GM12878 (cell line): Measurements from ENCODE around the gene DNAJC5. TPM values are rescaled to one million over a fixed set of nuclear protein-coding genes. Genes with fewer than 3 reads are reported as not detected.

Experiments used
- ATAC-seq: fragments of 200-7000 bp; cut with Tn5 transposase; 3 replicates; pipeline ENCODE4 v1.9.1; 2020; ENCODE audit warnings: mild to moderate bottlenecking, moderate library complexity
- BruUV-seq: library from RNA; stranded (reverse); fragments of 400-500 nt; replicated peaks from 2 replicates; lab custom pipeline; 2021; lab: Mats Ljungman, UMichigan
- CTCF ChIA-PET: fragments of 300-600 bp; sonication (Branson Sonifier 250); formaldehyde crosslinking; extraction: SDS; loops from one replicate; lab custom pipeline; 2021; ENCODE audit warnings: inconsistent platforms; lab: Yijun Ruan, JAX
- POLR2A ChIA-PET: fragments of 350-600 bp; formaldehyde crosslinking; extraction: SDS; loops from one replicate; lab custom pipeline; 2021; ENCODE audit warnings: inconsistent platforms; lab: Charles Lee
- RAD21 ChIA-PET: fragments of 300-600 bp; sonication (Branson Sonifier 250); formaldehyde crosslinking; loops from one replicate; lab custom pipeline; 2023; ENCODE audit warnings: antibody characterized with exemption; ENCODE audit not compliant: unreplicated experiment; lab: Charles Lee
- SMC1A ChIA-PET: fragments of 300-600 bp; sonication (Branson Sonifier 250); formaldehyde crosslinking; loops from one replicate; lab custom pipeline; 2023; ENCODE audit not compliant: unreplicated experiment, uncharacterized antibody; lab: Charles Lee
- DNase-seq: peaks from one replicate; pipeline ENCODE4 v3.0.0-alpha.2; 2011; ENCODE audit warnings: low read depth, low spot score
- FAIRE-seq: peaks from 3 replicates; lab custom pipeline; 2011; peaks lifted over from hg19 to GRCh38; lab: Jason Lieb, UNC
- H2AFZ ChIP-seq: 2 replicates; pipeline ENCODE4 v1.6.0; 2011; ENCODE audit warnings: low read depth, low read length, control low read depth; ENCODE audit not compliant: control insufficient read depth
- H3K27ac ChIP-seq: 2 replicates; pipeline ENCODE4 v1.5.1; 2011; ENCODE audit warnings: control low read depth; ENCODE audit not compliant: control insufficient read depth, insufficient read depth
- H3K27me3 ChIP-seq, 2 experiments: replicated peaks in 1 of 2; 2 replicates each; pipeline versions ENCODE4 v1.6.0 to v1.6.1; 2011; ENCODE audit warnings: low read length in 1 of 2; ENCODE audit not compliant: control insufficient read depth in 2 of 2, insufficient read depth in 2 of 2
- H3K36me3 ChIP-seq, 2 experiments: 2 replicates each; pipeline ENCODE4 v1.5.1; 2011; ENCODE audit warnings: low read length in 1 of 2; ENCODE audit not compliant: control insufficient read depth in 2 of 2, insufficient read depth in 2 of 2
- H3K4me1 ChIP-seq: 2 replicates; pipeline ENCODE4 v1.6.1; 2011; ENCODE audit warnings: mild to moderate bottlenecking, low read length, moderate library complexity, mixed read lengths; ENCODE audit not compliant: control insufficient read depth, insufficient read depth
- H3K4me2 ChIP-seq: 2 replicates; pipeline ENCODE4 v1.6.0; 2011; ENCODE audit warnings: control low read depth; ENCODE audit not compliant: control insufficient read depth, insufficient read depth
- H3K4me3 ChIP-seq: fragments of 200-600 bp; sonication (generic); 2 replicates; pipeline ENCODE4 v1.5.1; 2016
- H3K79me2 ChIP-seq: 2 replicates; pipeline ENCODE4 v1.6.0; 2011; ENCODE audit warnings: low read length; ENCODE audit not compliant: control insufficient read depth, insufficient read depth
- H3K9ac ChIP-seq: 2 replicates; pipeline ENCODE4 v1.8.0; 2011; ENCODE audit warnings: low read length, control low read depth, mixed read lengths; ENCODE audit not compliant: control insufficient read depth, insufficient read depth
- H3K9me3 ChIP-seq: replicated peaks from 3 replicates; pipeline ENCODE4 v1.5.1; 2011; ENCODE audit warnings: mild to moderate bottlenecking, low read length; ENCODE audit not compliant: control insufficient read depth, insufficient read depth
- H4K20me1 ChIP-seq: 2 replicates; pipeline ENCODE4 v1.6.0; 2011; ENCODE audit not compliant: control insufficient read depth, insufficient read depth
- EED ChIP-seq: sonication (generic); IDR thresholded peaks from 2 replicates; pipeline ENCODE4 v1.6.1; 2016; ENCODE audit warnings: antibody characterized with exemption, low read depth
- EP300 ChIP-seq, 2 experiments: fragments of 150-350 bp in 1 of 2; IDR thresholded peaks; 2 replicates each; pipeline ENCODE4 v1.6.1; 2011 to 2012; ENCODE audit warnings: low read depth in 2 of 2, low read length in 2 of 2, borderline replicate concordance in 1 of 2, improper control_type of control experiment in 1 of 2, inconsistent platforms in 1 of 2; ENCODE audit not compliant: control insufficient read depth in 1 of 2
- ETV6 ChIP-seq, 2 experiments: fragments of 450-650 bp in 1 of 2; IDR thresholded peaks in 1 of 2; conservative IDR thresholded peaks in 1 of 2; 2 replicates each; pipeline ENCODE4 v1.6.1; 2014; ENCODE audit warnings: antibody characterized with exemption in 1 of 2, borderline replicate concordance in 1 of 2, low read depth in 1 of 2, mild to moderate bottlenecking in 1 of 2, moderate library complexity in 1 of 2
- FOXK2 ChIP-seq: fragments of 450-650 bp; IDR thresholded peaks from 2 replicates; pipeline ENCODE4 v1.6.1; 2017; ENCODE audit warnings: mild to moderate bottlenecking, moderate library complexity
- JUNB ChIP-seq: IDR thresholded peaks from 2 replicates; pipeline ENCODE4 v1.6.1; 2016; ENCODE audit warnings: antibody characterized with exemption, mild to moderate bottlenecking
- KLF5 ChIP-seq: fragments of 450-650 bp; IDR thresholded peaks from 2 replicates; pipeline ENCODE4 v1.6.1; 2014; ENCODE audit warnings: mild to moderate bottlenecking; ENCODE audit not compliant: partially characterized antibody
- NR2F1 ChIP-seq: fragments of 450-650 bp; conservative IDR thresholded peaks from 2 replicates; pipeline ENCODE4 v1.6.1; 2017; ENCODE audit warnings: mild to moderate bottlenecking
- POLR2AphosphoS2 ChIP-seq: IDR thresholded peaks from 2 replicates; pipeline ENCODE4 v1.6.1; 2011; ENCODE audit warnings: low read depth, mild to moderate bottlenecking, low read length, improper control_type of control experiment, moderate library complexity
- RAD51 ChIP-seq: fragments of 450-650 bp; IDR thresholded peaks from 2 replicates; pipeline ENCODE4 v1.6.1; 2016; ENCODE audit warnings: moderate library complexity, mild to moderate bottlenecking, inconsistent platforms
- STAT3 ChIP-seq: IDR thresholded peaks from 2 replicates; pipeline ENCODE4 v1.6.1; 2011; ENCODE audit warnings: low read depth, low read length, improper control_type of control experiment
- SUPT20H ChIP-seq: IDR thresholded peaks from 2 replicates; pipeline ENCODE4 v1.6.1; 2011; ENCODE audit warnings: low read depth, mild to moderate bottlenecking, low read length, moderate library complexity, borderline replicate concordance; ENCODE audit not compliant: control insufficient read depth
- TCF7 ChIP-seq: IDR thresholded peaks from 2 replicates; pipeline ENCODE4 v1.6.1; 2014; ENCODE audit warnings: antibody characterized with exemption, borderline replicate concordance
- YBX1 ChIP-seq: fragments of 450-650 bp; IDR thresholded peaks from 2 replicates; pipeline ENCODE4 v1.6.1; 2016; ENCODE audit warnings: antibody characterized with exemption
- ZNF24 ChIP-seq: fragments of 450-650 bp; IDR thresholded peaks from 2 replicates; pipeline ENCODE4 v1.6.1; 2017; ENCODE audit warnings: antibody characterized with exemption, mild to moderate bottlenecking
- ZSCAN29 ChIP-seq: fragments of 450-650 bp; IDR thresholded peaks from 2 replicates; pipeline ENCODE4 v1.6.1; 2017; ENCODE audit warnings: mild to moderate bottlenecking, moderate library complexity
- ZZZ3 ChIP-seq: IDR thresholded peaks from 2 replicates; pipeline ENCODE4 v1.6.1; 2011; ENCODE audit warnings: low read depth; ENCODE audit not compliant: control insufficient read depth, insufficient read length
- WGBS: methylation state at CpG from one replicate; pipeline ENCODE4 v1.1.6; 2016; ENCODE audit warnings: low lambda C conversion rate; ENCODE audit not compliant: insufficient replicate concordance, insufficient coverage; ENCODE audit errors: missing lambda C conversion rate; 5-methylcytosine and 5-hydroxymethylcytosine counted together
- in situ Hi-C: fragments of 300-500 bp; cut with MboI; formaldehyde crosslinking; loops from 9 replicates; pipeline ENCODE4 v1.14.3; 2018; ENCODE audit warnings: mixed read lengths
- intact Hi-C: fragments of 100-400 bp; cut with micrococcal nuclease; formaldehyde crosslinking; loops from one replicate; pipeline ENCODE4 v1.14.2; 2022; ENCODE audit not compliant: unreplicated experiment
- polyA plus RNA-seq, 11 experiments: library from polyadenylated mRNA; depleted of rRNA in 4 of 11; unstranded in 6 of 11; stranded (reverse) in 5 of 11; fragments of >200 nt; fragmentation: Nextera tagmentation in 4 of 11; fragmentation: Illumina TruSeq in 1 of 11; extraction: Ambion mirVana in 4 of 11; extraction: Trizol in 1 of 11; gene quantifications; 1 replicate in 1 of 11; 2 replicates in 10 of 11; pipeline versions ENCODE4 v1.2.1 to v1.2.3, GENCODE V29; 2011 to 2016; ENCODE audit warnings: inconsistent platforms in 2 of 11, missing spikeins in 2 of 11, low read depth in 1 of 11
- total RNA-seq, 4 experiments: library from RNA; depleted of rRNA in 3 of 4; stranded (reverse); fragments of >200 nt in 3 of 4; fragmentation: Illumina TruSeq in 1 of 4; extraction: Trizol in 1 of 4; gene quantifications; 2 replicates each; pipeline versions ENCODE4 v1.2.1 to v1.2.3, GENCODE V29; 2013 to 2021
- TF ChIP-seq, protein P1 (sequence below): IDR thresholded peaks from 2 replicates; pipeline ENCODE4 v1.6.1; 2011; ENCODE audit warnings: borderline replicate concordance, low read depth, mild to moderate bottlenecking, moderate library complexity, low read length; ENCODE audit not compliant: insufficient read depth, poor library complexity, severe bottlenecking
- TF ChIP-seq, protein P2 (sequence below): fragments of 150-350 bp; IDR thresholded peaks from 2 replicates; pipeline ENCODE4 v1.6.1; 2014; ENCODE audit warnings: mild to moderate bottlenecking, low read depth, low read length
- TF ChIP-seq, protein P3 (sequence below): fragments of 450-650 bp; conservative IDR thresholded peaks from 2 replicates; pipeline ENCODE4 v1.6.1; 2017; ENCODE audit warnings: mild to moderate bottlenecking, moderate library complexity

Gene DNAJC5
- total and polyA plus RNA-seq, 10 of the 15 experiments (the other 5 are each of a cell fraction or from before 2014, with no cell fraction given) = 0.69 to 36.8 (median 17.0) TPM

DNA sequence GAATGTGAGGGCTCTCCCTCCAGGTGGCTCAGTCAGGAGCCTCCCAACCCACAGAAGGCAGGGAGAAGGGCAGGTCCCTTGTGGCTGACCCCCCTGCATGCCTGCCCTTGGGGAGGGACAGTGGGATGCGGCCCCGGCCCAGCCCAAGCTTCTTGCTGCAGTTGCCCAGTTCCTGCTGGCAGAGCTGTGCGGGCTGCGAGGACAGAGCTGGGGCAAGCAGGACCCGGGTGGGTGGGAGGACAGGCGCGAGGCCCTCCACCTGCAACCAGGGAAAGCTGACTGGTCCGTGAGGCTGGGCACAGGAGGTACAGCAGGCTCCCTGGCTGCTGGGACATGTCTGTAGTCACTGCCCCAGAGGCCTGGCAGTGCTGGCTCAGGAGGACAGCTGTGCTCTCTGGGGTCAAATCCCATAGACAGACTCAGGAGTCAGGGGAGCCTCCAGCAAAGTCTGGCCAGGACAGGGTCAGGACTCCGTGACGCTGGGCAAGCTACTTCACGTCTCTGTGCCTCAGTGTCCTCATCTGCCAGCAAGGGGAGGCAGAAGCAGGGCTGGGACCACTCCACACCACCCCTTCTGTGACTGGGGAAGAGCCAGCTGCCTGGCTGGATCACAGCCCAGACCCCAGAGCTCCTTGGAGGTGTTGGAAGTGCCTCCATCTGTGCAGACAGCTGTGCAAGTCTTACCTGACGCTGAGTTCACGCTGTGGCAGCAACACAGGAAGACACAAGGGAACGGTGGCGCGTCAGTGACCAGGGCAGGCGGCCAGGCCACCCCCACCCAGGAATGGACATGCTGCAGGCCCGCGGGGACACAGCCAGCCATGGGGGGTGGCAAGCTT lies 48.3 kb downstream of the DNAJC5 start:
- ATAC-seq = no peak
- ChIA-PET CTCF (no interaction called here), RAD21 (no interaction called here), POLR2A (no interaction called here), SMC1A (no interaction called here)
- Histone ChIP-seq H3K27ac (no peak overlapping the region), H3K27me3 (no peaks in the 10 kb centered on the region), H3K79me2 (peaks cover 9% of the 10 kb centered on the region), H3K36me3 (peaks cover 17 to 47% of the 10 kb centered on the region in 2 experiments; a peak in 3 of 4 replicates), H2AFZ (no peak overlapping the region), H3K4me3 (no peak overlapping the region), H3K4me2 (no peak overlapping the region), H4K20me1 (no peaks in the 10 kb centered on the region), H3K9me3 (no peaks in the 10 kb centered on the region; the same call in 2 of the 3 replicates), H3K4me1 (peaks cover 10% of the 10 kb centered on the region), H3K9ac (no peak overlapping the region)
- BruUV-seq = no TSS peak
- TF ChIP-seq, protein P1, sequence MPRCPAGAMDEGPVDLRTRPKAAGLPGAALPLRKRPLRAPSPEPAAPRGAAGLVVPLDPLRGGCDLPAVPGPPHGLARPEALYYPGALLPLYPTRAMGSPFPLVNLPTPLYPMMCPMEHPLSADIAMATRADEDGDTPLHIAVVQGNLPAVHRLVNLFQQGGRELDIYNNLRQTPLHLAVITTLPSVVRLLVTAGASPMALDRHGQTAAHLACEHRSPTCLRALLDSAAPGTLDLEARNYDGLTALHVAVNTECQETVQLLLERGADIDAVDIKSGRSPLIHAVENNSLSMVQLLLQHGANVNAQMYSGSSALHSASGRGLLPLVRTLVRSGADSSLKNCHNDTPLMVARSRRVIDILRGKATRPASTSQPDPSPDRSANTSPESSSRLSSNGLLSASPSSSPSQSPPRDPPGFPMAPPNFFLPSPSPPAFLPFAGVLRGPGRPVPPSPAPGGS = no peak
- no peak for TF ChIP-seq KLF5
- no peak for TF ChIP-seq TCF7
- TF ChIP-seq EP300 (IDR thresholded peaks at IDR 0.05; ENCODE audit: borderline replicate concordance in 1 of 2, control insufficient read depth in 1 of 2, low read depth in 2 of 2, low read length in 2 of 2) = no peak
- no peak for TF ChIP-seq ZSCAN29
- no peak for TF ChIP-seq ETV6 (conservative IDR thresholded peaks at IDR 0.05 in 1 of 2, IDR thresholded peaks at IDR 0.05 in 1 of 2; ENCODE audit: borderline replicate concordance in 1 of 2, low read depth in 1 of 2)
- no peak for TF ChIP-seq FOXK2
- no peak for TF ChIP-seq SUPT20H
- TF ChIP-seq ZZZ3 = no peak
- TF ChIP-seq, protein P2, sequence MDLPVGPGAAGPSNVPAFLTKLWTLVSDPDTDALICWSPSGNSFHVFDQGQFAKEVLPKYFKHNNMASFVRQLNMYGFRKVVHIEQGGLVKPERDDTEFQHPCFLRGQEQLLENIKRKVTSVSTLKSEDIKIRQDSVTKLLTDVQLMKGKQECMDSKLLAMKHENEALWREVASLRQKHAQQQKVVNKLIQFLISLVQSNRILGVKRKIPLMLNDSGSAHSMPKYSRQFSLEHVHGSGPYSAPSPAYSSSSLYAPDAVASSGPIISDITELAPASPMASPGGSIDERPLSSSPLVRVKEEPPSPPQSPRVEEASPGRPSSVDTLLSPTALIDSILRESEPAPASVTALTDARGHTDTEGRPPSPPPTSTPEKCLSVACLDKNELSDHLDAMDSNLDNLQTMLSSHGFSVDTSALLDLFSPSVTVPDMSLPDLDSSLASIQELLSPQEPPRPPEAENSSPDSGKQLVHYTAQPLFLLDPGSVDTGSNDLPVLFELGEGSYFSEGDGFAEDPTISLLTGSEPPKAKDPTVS = no peak
- TF ChIP-seq JUNB = no peak
- no peak for TF ChIP-seq YBX1
- TF ChIP-seq EED = no peak
- TF ChIP-seq POLR2AphosphoS2 = no peak
- no peak for TF ChIP-seq ZNF24
- no peak for TF ChIP-seq STAT3
- no peak for TF ChIP-seq RAD51
- TF ChIP-seq, protein P3, sequence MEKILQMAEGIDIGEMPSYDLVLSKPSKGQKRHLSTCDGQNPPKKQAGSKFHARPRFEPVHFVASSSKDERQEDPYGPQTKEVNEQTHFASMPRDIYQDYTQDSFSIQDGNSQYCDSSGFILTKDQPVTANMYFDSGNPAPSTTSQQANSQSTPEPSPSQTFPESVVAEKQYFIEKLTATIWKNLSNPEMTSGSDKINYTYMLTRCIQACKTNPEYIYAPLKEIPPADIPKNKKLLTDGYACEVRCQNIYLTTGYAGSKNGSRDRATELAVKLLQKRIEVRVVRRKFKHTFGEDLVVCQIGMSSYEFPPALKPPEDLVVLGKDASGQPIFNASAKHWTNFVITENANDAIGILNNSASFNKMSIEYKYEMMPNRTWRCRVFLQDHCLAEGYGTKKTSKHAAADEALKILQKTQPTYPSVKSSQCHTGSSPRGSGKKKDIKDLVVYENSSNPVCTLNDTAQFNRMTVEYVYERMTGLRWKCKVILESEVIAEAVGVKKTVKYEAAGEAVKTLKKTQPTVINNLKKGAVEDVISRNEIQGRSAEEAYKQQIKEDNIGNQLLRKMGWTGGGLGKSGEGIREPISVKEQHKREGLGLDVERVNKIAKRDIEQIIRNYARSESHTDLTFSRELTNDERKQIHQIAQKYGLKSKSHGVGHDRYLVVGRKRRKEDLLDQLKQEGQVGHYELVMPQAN = no peak
- TF ChIP-seq NR2F1 = no peak
- FAIRE-seq = no peak
- intact Hi-C loops (no loop called here), in situ Hi-C loops (no loop called here)
- DNase-seq = no peak
- WGBS = 87% methylated on average over 19 of the region's 19 CpGs
